Measurements from ENCODE around the gene RPS6KC1.

DNA sequence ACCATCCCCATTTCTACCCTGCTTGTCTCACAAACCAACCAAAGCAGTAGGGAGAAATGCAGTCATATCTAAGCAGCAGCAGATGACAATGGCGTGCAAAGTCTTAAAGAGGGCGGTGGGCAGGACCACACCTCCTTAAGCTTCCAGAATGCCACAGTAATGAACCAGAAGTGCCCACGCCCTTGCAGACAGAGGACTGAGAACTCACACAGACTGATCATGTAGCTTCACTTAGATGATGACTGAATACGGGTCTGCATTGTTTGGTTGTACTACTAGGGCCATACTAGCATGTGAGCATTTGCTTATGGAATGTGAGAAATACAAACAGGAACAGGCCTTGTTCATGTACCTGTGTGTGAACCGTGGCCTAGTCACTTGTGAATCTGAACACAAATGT, 246.0 kb downstream of the RPS6KC1 start:
- TF ChIP-seq, protein P1, sequence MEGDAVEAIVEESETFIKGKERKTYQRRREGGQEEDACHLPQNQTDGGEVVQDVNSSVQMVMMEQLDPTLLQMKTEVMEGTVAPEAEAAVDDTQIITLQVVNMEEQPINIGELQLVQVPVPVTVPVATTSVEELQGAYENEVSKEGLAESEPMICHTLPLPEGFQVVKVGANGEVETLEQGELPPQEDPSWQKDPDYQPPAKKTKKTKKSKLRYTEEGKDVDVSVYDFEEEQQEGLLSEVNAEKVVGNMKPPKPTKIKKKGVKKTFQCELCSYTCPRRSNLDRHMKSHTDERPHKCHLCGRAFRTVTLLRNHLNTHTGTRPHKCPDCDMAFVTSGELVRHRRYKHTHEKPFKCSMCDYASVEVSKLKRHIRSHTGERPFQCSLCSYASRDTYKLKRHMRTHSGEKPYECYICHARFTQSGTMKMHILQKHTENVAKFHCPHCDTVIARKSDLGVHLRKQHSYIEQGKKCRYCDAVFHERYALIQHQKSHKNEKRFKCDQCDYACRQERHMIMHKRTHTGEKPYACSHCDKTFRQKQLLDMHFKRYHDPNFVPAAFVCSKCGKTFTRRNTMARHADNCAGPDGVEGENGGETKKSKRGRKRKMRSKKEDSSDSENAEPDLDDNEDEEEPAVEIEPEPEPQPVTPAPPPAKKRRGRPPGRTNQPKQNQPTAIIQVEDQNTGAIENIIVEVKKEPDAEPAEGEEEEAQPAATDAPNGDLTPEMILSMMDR (IDR thresholded peaks at IDR 0.05): no peak
- TF ChIP-seq SIN3A (IDR thresholded peaks at IDR 0.05; ENCODE audit: borderline replicate concordance, insufficient read depth, low read depth, low read length) (no peak), POLR2AphosphoS5 (IDR thresholded peaks at IDR 0.05; ENCODE audit: low read depth, low read length) (no peak), REST (IDR thresholded peaks at IDR 0.05; ENCODE audit: insufficient read depth in 1 of 2, low read depth in 2 of 2, low read length in 1 of 2) (no peak), TCF7L2 (IDR thresholded peaks at IDR 0.05; ENCODE audit: low read depth, low read length) (no peak)

Measured in Panc1 (cell line).